Activated CD8-positive, alpha-beta memory T cell treated with anti-CD3 and anti-CD28 coated beads, Interleukin-2, amount 50 U/mL, for 24 hours (primary cell): ENCODE data around the gene RPS6KC1.
"Not testable (repeated sequence)": the region's sequence is repeated elsewhere in the genome, so short reads cannot be mapped to it uniquely, and the experiment has no call there.

ENCODE experiments used
- DNase-seq: peaks from one replicate; pipeline ENCODE4 v3.0.0-alpha.2; 2020; ENCODE audit errors: extremely low read depth

The RPS6KC1 gene

DNA sequence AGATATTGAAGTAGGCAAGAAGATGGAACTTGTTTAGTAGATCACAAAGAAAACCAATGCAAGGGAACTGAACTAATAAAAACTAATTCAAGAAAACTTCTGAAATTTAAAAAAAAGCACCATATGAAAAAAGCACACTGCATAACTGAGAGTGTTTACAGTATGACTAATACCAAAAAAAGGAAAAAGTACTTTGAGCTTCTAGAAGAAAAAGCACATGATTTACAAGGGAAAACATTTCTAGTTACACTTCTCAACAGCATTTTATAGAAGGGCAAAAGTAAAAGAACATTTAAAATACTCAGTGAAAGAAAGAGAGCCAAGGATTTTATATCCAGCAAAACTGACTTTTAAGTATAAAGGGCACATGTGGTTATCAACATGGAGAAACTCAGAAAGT lies 233.6 kb downstream of the RPS6KC1 start:
- no peak for DNase-seq

DNA sequence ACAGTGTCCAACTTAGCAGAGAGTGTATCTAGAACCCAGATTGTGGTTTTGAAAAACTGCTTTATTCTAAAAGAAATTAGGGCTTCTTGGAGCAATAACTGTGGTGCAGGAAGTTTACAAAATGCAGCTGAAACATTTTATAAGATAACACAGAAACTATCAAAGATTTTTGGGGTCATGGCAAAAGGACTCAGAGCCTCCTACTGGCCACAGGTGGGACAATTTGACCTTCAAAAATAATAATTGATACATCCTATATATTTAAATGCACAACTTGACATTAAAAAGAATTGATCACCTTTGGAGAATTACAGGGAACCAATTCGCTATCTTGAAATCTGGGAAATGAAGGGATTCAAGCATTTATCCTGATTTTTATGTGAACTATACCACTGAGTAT lies 235.2 kb downstream of the RPS6KC1 start:
- DNase-seq: no peak

DNA sequence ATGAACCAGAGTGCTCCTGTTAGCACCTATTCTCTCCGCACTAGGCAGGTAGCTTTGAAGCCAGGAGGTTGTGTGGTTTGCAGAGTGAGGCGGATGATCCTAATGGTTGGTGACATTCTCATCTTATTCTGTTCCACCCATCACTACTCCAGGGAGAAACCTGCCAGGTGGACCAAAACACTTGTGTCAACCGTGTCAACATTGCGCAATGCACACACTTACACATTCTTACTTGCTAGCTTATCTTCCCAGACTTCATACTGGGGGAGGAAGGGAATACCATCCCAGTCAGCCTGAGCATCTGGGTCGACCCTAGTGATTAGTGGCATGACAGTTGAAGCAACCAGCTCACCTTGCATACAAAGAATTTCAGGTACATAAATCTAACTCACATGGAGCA lies 236.9 kb downstream of the RPS6KC1 start:
- no peak for DNase-seq

DNA sequence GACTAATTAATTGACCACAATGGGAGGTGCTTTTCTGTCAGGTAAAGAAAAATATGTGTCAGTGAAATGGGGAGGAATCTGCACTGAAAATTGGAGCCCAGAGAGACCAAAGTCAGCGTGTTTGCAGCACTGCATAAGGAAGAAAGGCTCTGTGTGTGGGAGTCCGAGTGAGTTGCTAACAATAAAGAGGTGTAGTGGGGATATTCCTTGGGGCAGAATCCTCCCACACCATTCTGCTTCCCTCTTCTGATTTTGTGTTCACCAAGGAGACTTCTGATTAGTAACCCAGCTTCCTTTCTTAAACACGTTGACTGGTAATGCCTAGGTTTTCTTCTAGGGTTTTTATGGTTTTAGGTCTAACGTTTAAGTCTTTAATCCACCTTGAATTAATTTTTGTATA lies 240.5 kb downstream of the RPS6KC1 start:
- no peak for DNase-seq

DNA sequence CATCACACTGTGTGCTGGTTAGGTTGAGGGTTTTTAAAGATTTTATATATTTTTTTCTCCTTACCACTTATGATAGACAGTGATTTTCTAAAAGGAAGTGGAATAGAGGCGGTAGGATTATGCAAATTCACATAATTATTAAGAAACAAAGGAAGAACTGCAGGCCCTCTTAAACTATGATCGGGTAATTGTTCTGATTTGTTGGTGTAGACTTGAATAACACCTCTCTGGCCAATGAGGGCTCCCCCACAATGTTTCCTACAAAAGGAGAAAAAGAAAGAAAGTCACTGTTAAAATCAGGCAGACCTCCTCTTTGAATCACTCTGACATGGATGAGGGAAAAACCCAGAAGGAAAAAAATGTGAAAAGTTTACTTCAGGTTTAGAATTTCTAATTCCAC lies 241.6 kb downstream of the RPS6KC1 start:
- DNase-seq: no peak

DNA sequence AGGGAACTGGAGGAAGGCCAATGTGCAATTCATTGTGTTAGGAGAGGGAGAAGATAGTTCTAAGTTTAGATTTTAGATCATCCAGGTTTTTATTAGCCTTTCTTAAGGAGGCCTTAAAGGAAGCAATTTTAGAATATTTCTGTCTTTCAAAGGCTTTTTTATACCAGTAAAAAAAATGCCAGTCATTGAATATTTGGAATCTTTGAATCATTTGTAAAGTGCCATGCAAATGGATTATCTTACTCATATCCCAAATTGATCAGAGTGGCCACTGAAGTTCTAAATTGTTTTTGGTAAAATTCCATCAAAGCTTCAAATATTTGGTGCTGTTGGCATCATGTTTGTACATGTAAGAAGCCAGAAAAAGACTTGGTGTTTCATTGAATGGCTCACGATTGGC lies 244.8 kb downstream of the RPS6KC1 start:
- no peak for DNase-seq

DNA sequence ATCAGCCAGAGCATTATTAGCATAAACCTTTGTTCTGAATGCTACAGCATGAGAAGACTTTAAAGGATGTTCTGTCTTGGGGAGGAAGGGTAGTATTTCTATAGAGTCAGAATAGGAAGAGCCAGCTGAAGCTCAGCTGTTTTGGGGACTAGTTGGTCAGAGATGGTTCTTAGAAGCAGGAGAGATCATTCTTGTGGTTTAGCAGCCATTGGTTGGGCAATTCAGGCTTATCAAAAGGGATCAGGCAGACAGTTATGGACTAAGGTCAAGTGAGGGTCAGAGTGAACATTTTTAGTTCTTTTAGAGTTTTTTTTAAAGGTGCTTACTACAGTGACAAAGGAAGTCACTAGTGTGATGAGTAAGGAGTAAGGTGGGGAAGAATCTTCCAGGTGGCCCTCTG lies 245.5 kb downstream of the RPS6KC1 start:
- no peak for DNase-seq

DNA sequence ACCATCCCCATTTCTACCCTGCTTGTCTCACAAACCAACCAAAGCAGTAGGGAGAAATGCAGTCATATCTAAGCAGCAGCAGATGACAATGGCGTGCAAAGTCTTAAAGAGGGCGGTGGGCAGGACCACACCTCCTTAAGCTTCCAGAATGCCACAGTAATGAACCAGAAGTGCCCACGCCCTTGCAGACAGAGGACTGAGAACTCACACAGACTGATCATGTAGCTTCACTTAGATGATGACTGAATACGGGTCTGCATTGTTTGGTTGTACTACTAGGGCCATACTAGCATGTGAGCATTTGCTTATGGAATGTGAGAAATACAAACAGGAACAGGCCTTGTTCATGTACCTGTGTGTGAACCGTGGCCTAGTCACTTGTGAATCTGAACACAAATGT lies 246.0 kb downstream of the RPS6KC1 start:
- DNase-seq: no peak

DNA sequence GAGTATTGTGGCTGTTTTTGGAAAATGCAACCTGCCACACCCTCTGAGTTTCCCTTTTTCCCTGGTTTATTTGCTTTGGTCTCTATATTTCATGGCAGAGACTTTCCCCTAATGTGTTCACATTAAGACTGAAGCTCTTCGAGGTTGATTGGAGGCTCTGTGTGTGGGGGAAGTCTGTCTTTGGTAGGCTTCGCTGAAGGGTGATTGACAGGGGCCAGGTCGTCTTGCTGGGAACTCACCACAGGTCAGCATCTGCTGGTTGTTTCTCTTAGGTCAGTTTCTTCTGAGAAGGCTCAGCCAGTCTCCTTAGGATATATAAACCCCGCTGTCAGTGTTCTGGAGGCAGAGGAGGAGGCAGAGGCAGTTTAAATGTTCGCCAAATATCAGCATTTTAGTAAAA lies 249.4 kb downstream of the RPS6KC1 start:
- no peak for DNase-seq

DNA sequence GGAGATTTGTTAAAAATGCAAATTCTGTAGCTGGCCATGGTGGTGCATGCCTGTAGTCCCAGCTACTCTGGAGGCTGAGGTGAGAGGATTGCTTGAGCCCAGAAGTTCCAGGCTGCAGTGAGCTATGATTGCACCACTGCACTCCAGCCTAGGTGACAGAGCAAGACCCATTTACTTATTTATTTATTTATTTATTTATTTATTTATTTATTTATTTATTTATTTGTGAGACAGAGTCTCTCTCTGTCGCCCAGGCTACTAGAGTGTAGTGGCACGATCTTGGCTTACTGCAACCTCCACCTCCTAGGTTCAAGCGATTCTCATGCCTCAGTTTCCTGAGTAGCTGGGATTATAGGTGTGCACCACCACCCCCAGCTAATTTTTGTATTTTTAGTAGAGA lies 250.5 kb downstream of the RPS6KC1 start:
- not testable (repeated sequence) for DNase-seq

DNA sequence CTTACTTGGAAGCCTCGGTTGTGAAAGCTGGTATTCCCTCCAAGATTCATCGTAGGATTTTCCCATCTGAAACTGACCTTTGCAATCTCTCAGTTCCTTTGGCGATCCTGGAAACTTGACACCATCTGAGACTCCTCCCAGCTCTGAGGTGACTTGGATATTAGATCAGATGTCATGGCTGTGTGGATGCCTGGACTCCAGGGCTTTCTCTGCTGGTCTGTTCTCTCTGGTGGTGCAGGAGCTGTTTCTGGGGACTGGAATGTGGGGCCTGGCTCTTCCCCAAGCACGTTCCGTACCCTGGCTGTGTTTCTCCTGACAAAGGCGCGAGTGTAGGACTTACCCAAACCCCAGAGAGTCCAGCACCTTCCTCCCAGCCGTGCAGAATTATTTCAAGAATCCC lies 252.2 kb downstream of the RPS6KC1 start:
- no peak for DNase-seq

DNA sequence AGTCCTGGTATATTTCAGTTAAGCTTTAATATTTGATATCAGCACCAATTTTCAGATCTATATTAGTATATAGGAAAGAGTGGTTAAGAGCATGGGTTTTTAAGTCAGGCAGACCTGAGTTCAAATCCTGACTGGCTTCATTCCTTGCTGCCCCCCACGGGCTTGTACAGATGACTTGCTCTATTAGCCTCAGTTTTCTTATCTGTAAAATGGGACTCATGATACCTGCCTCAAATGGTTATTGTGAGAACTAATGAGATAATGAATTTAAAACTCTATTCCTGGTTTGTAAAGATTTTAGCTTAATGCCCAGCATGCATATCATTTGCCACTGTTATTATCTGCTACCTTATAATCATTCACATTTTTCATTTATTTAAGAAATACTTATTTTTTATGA lies 264.5 kb downstream of the RPS6KC1 start:
- no peak for DNase-seq

DNA sequence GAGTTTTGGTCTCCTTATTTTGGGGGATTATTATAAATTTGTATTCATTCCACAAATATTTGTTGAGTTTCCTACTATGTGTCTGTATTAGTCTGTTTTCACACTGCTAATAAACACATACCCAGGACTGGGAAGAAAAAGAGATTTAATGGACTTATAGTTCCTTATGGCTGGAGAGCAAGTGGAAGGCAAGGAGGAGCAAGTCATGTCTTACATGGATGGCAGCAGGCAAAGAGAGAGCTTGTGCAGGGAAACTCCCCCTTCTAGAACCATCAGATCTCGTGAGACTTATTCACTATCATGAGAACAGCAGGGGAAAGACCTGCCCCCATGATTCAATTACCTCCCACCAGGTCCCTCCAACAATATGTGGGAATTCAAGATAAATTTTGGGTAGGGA lies 267.4 kb downstream of the RPS6KC1 start:
- not testable (repeated sequence) for DNase-seq

DNA sequence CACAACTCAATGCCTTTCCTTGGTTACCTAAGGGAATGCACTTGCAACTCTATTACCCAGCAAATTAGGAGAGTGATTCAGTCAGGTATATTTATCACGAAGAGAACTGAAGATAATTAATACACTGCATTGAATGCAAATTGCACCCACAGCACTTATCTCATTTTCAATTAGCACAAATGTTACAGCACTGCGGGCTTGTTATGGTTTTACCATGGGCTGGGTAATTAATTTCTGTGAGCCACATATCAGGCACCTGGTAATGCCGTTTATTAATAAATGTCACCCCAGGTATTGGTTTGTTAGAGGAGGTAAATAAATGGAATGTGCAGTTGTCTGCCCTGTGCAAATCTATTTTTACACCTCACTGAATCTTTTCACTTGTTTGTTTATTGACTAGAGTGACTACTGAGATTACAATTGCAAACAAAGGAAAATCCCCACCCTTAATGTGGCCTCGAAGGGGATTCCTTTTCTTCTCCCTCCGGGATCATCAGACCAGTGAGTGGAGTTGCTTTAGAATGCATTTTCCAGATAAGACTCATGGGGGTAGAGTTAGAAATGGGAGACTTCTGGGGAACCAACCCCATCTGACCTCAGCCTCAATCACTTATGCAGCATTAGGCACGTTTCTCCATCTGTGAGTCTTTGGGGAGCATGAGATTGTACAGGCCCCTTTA lies 269.3 kb downstream of the RPS6KC1 start:
- no peak for DNase-seq
